MCF 10A (cell line): ENCODE measurements around the gene RABGAP1L. TPM values are rescaled to one million over a fixed set of nuclear protein-coding genes. Genes with fewer than 3 reads are reported as not detected.

Experiments
- BruUV-seq: library from RNA; stranded (reverse); fragments of 400-500 nt; replicated peaks from 2 replicates; lab custom pipeline; 2021; lab: Mats Ljungman, UMichigan
- CTCF ChIA-PET: fragments of 300-600 bp; sonication (Branson Sonifier 250); formaldehyde crosslinking; extraction: SDS; loops from one replicate; lab custom pipeline; 2021; ENCODE audit warnings: antibody characterized with exemption, inconsistent platforms; lab: Yijun Ruan, JAX
- POLR2A ChIA-PET: fragments of 300-600, 350-650 bp; sonication (Branson Sonifier 250); formaldehyde crosslinking; extraction: SDS; loops from one replicate; lab custom pipeline; 2020; ENCODE audit warnings: antibody characterized with exemption, inconsistent platforms; lab: Yijun Ruan, JAX
- DNase-seq: peaks from one replicate; pipeline ENCODE4 v3.0.0-alpha.2; 2018; ENCODE audit not compliant: unreplicated experiment
- H3K27ac Mint-ChIP-seq: one replicate; pipeline ENCODE4 v1.8.0; 2022; ENCODE audit warnings: mild to moderate bottlenecking, low read depth, mixed read lengths; ENCODE audit not compliant: unreplicated experiment
- H3K27me3 Mint-ChIP-seq: one replicate; pipeline ENCODE4 v1.8.0; 2022; ENCODE audit warnings: mixed read lengths; ENCODE audit not compliant: insufficient read depth, unreplicated experiment
- H3K36me3 Mint-ChIP-seq: one replicate; pipeline ENCODE4 v1.8.0; 2022; ENCODE audit warnings: mild to moderate bottlenecking, moderate library complexity, mixed read lengths; ENCODE audit not compliant: insufficient read depth, unreplicated experiment
- H3K4me1 Mint-ChIP-seq: one replicate; pipeline ENCODE4 v1.8.0; 2022; ENCODE audit warnings: mixed read lengths; ENCODE audit not compliant: insufficient read depth, unreplicated experiment
- H3K4me3 Mint-ChIP-seq: one replicate; pipeline ENCODE4 v1.8.0; 2022; ENCODE audit warnings: mild to moderate bottlenecking, moderate library complexity, mixed read lengths; ENCODE audit not compliant: unreplicated experiment
- H3K9me3 Mint-ChIP-seq: one replicate; pipeline ENCODE4 v1.8.0; 2022; ENCODE audit warnings: mixed read lengths; ENCODE audit not compliant: unreplicated experiment
- intact Hi-C: fragments of 100-400 bp; cut with micrococcal nuclease; formaldehyde crosslinking; loops from 2 replicates; pipeline ENCODE4 v1.14.1; 2022
- total RNA-seq: library from RNA; stranded (reverse); gene quantifications from 2 replicates; pipeline ENCODE4 v1.2.3, GENCODE V29; 2022
- TF ChIP-seq, protein P1 (sequence below): fragments of 200-600 bp; IDR thresholded peaks from one replicate; pipeline ENCODE4 v1.8.0; 2022; ENCODE audit warnings: antibody characterized with exemption, mild to moderate bottlenecking; ENCODE audit not compliant: unreplicated experiment

Gene RABGAP1L
- total RNA-seq, 1 experiment from 2014 or later, result 18.2 TPM

DNA sequence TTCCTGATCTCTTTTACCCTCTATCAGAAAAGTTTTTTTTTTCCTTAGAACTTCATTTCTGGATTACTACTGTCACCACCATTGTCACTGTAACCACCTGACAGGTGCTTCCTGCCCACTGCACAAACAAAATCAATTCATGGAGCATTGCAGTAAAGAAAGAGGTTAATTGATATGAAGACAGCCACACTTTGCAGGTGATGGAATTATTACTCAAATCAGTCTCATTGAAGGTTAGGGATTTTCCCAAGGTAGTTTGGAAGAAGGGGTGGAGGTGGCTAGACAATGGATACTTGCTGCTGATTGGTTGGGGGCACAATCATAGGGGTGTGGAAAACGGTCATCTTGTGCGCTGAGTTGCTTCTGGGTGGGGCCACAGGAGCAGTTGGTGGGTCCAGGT lies 609.6 kb downstream of the RABGAP1L start:
- no peaks in the 10 kb centered on the region for H3K36me3 Mint-ChIP-seq
- H3K9me3 Mint-ChIP-seq, result no peaks in the 10 kb centered on the region
- no peaks in the 10 kb centered on the region for H3K27me3 Mint-ChIP-seq
- TF ChIP-seq, protein P1, sequence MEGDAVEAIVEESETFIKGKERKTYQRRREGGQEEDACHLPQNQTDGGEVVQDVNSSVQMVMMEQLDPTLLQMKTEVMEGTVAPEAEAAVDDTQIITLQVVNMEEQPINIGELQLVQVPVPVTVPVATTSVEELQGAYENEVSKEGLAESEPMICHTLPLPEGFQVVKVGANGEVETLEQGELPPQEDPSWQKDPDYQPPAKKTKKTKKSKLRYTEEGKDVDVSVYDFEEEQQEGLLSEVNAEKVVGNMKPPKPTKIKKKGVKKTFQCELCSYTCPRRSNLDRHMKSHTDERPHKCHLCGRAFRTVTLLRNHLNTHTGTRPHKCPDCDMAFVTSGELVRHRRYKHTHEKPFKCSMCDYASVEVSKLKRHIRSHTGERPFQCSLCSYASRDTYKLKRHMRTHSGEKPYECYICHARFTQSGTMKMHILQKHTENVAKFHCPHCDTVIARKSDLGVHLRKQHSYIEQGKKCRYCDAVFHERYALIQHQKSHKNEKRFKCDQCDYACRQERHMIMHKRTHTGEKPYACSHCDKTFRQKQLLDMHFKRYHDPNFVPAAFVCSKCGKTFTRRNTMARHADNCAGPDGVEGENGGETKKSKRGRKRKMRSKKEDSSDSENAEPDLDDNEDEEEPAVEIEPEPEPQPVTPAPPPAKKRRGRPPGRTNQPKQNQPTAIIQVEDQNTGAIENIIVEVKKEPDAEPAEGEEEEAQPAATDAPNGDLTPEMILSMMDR, result no peak
- ChIA-PET CTCF (interaction anchor here (0.6 to 6.7 kb wide), 23 partner anchors 14 to 1196 kb away, joined by 3 to 96 read pairs (median 3); partner anchors contain the start of gene CACYBP), POLR2A (interaction anchor here (1.1 to 2.0 kb wide), 3 partner anchors 207 to 230 kb away, joined by 3 to 17 read pairs (median 7); partner anchors contain the start of gene CACYBP)
- H3K4me3 Mint-ChIP-seq, result no peak overlapping the region
- intact Hi-C loops, result no loop called here
- no peak overlapping the region for H3K27ac Mint-ChIP-seq
- H3K4me1 Mint-ChIP-seq, result no peaks in the 10 kb centered on the region
- no peak for DNase-seq
- BruUV-seq, result no TSS peak

DNA sequence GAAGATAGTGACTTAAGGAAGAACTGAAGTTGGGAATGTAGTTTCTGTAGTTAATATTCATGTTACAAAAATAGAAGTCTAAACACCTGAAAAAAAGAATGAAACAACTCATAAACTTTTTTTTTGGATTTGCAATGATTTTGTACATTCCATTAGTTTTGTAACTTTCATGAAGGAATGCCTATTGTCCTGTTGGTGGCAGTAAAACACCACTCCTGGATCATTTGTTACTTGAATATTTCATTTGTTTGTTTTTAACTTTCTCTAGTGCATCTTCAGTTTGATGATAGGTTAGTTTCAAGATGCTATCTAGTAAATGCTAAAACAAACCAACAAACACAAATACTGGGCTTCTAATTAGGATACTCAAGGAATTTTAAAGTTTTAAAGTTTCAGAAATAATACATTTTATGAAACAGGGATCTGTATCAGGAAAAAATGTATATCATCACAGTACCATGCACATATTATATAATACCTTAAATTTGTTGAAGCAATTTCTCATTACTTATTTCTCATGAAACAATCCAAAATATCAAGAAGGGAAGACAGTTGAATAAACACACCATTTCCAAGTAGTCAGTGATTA lies 610.7 kb downstream of the RABGAP1L start:
- Mint-ChIP-seq H3K4me1 (no peaks in the 10 kb centered on the region), H3K27me3 (no peaks in the 10 kb centered on the region), H3K27ac (no peak overlapping the region), H3K36me3 (no peaks in the 10 kb centered on the region), H3K9me3 (no peaks in the 10 kb centered on the region), H3K4me3 (no peak overlapping the region)
- CTCF ChIA-PET, result interaction anchor here (0.6 to 6.7 kb wide), 28 partner anchors 11 to 512 kb away, joined by 3 to 96 read pairs (median 4); partner anchors contain the start of gene CACYBP
- TF ChIP-seq, protein P1, result peak; percentile 80
- POLR2A ChIA-PET, result interaction anchor here (0.8 to 2.0 kb wide), 5 partner anchors 206 to 229 kb away, joined by 3 to 17 read pairs (median 4); partner anchors contain the start of gene CACYBP
- intact Hi-C loops, result loop anchor here (1.0 kb wide), 3 partner anchors 213 to 355 kb away; no protein-coding TSS in a partner anchor
- DNase-seq, result peak; percentile 78
- no TSS peak for BruUV-seq

DNA sequence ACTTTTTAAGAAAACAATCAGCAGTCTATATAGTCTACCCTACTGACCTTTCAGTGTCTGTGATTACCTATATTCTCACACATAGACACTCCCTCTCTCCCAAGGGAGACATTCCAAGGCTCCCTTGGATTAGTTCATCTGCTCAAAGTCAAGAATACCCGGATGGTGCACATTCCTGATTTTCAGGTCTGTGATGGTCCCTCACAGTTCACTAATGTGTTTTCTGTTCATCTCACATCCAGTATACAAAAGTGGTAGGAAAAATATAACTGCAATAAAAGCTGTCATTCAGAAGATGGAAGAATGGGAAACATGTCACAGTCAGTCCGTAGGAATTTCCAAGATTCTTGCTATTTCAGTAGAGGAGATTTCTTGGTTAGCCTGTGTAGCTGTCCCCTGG lies 616.3 kb downstream of the RABGAP1L start:
- Mint-ChIP-seq H3K4me3 (no peak overlapping the region), H3K27ac (no peak overlapping the region), H3K4me1 (no peaks in the 10 kb centered on the region), H3K9me3 (no peaks in the 10 kb centered on the region), H3K27me3 (no peaks in the 10 kb centered on the region), H3K36me3 (no peaks in the 10 kb centered on the region)
- ChIA-PET POLR2A (interaction anchor here (0.8 to 1.5 kb wide), 3 partner anchors 10 to 223 kb away, joined by 3 to 5 read pairs (median 3); partner anchors contain the start of gene CACYBP), CTCF (interaction anchor here (0.6 to 6.7 kb wide), 5 partner anchors 223 to 718 kb away, joined by 3 to 96 read pairs (median 4); partner anchors contain the start of gene CACYBP)
- TF ChIP-seq, protein P1, result no peak
- DNase-seq, result no peak
- intact Hi-C loops, result no loop called here
- BruUV-seq, result no TSS peak

DNA sequence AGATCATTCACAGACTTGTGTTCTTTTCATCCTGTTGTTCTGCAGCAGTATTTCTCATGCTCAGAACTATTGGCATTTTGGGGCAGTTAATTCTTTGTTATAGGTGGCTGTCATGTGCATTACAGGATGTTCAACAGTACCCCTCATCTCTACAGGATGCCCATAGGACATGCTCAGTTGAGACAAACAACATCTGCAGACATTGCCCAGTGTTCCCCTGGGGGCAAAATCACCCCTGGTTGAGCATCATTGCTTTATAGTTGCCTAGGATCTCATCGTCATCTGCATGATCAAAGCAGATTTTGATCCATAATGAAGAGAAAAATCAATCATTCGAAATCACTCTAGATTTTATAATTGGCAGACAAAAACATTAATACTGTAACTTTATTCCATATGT lies 617.9 kb downstream of the RABGAP1L start:
- Mint-ChIP-seq H3K4me3 (no peak overlapping the region), H3K4me1 (no peaks in the 10 kb centered on the region), H3K9me3 (no peaks in the 10 kb centered on the region), H3K36me3 (no peaks in the 10 kb centered on the region), H3K27me3 (no peaks in the 10 kb centered on the region), H3K27ac (no peak overlapping the region)
- TF ChIP-seq, protein P1, result no peak
- DNase-seq, result no peak
- POLR2A ChIA-PET, result no interaction called here
- CTCF ChIA-PET, result interaction anchor here (1.6 kb wide), 1 partner anchor 221 kb away, joined by 6 read pairs; no protein-coding TSS in a partner anchor
- intact Hi-C loops, result no loop called here
- no TSS peak for BruUV-seq
